ENCODE results near the gene RUVBL2.
"Not testable (repeated sequence)": the region's sequence is repeated elsewhere in the genome, so short reads cannot be mapped to it uniquely, and the experiment has no call there.

RUVBL2 gene

GRCh38 chr19:49016067-49016839 is 22.6 kb downstream of the RUVBL2 start:
- DNase-seq (ENCODE audit: low read depth, low spot score), result no peak
- H3K27ac ChIP-seq, result no peak overlapping the region

- no peak for DNase-seq (ENCODE audit: low read depth, low spot score)
- H3K27ac ChIP-seq, result no peak within 1 kb of the TSS
Measured at GRCh38 chr19:49017041-49017665, 23.5 kb downstream of the RUVBL2 start, which contains the start of gene LHB. LHB (minus strand) TSS chr19:49017091; CDS start chr19:49017081, 10 bp downstream.

GRCh38 chr19:49017666-49018351 is 24.1 kb downstream of the RUVBL2 start:
- DNase-seq (ENCODE audit: low read depth, low spot score), result no peak
- H3K27ac ChIP-seq, result no peak overlapping the region

GRCh38 chr19:49018388-49019241 is 24.9 kb downstream of the RUVBL2 start:
- DNase-seq (ENCODE audit: low read depth, low spot score), result not testable (repeated sequence)

GRCh38 chr19:49019242-49019932 is 25.7 kb downstream of the RUVBL2 start:
- H3K27ac ChIP-seq, result no peak overlapping the region
- DNase-seq (ENCODE audit: low read depth, low spot score), result no peak

More at GRCh38 chr19:49018388-49019241, 24.9 kb downstream of the RUVBL2 start:
- not testable (repeated sequence) for H3K27ac ChIP-seq

- H3K27ac ChIP-seq, result no peak overlapping the region
- DNase-seq (ENCODE audit: low read depth, low spot score), result no peak
Measured at GRCh38 chr19:49020342-49020741, 26.7 kb downstream of the RUVBL2 start.

GRCh38 chr19:49020931-49021895 is 27.5 kb downstream of the RUVBL2 start:
- DNase-seq (ENCODE audit: low read depth, low spot score), result no peak
- no peak overlapping the region for H3K27ac ChIP-seq

- no peak for DNase-seq (ENCODE audit: low read depth, low spot score)
- no peak overlapping the region for H3K27ac ChIP-seq
Measured at GRCh38 chr19:49022116-49022515, 28.4 kb downstream of the RUVBL2 start.

GRCh38 chr19:49024233-49024632 is 30.5 kb downstream of the RUVBL2 start, which contains the start of gene CGB3:
CGB3 (minus strand) TSS chr19:49024333; CDS start chr19:49023971, 362 bp downstream.
- H3K27ac ChIP-seq; DNase-seq (ENCODE audit: low read depth, low spot score): not testable (repeated sequence)

GRCh38 chr19:49025088-49025487 is 31.4 kb downstream of the RUVBL2 start:
- not testable (repeated sequence) for DNase-seq (ENCODE audit: low read depth, low spot score); H3K27ac ChIP-seq

GRCh38 chr19:49025599-49025998 is 31.9 kb downstream of the RUVBL2 start:
- H3K27ac ChIP-seq; DNase-seq (ENCODE audit: low read depth, low spot score): not testable (repeated sequence)

- DNase-seq (ENCODE audit: low read depth, low spot score); H3K27ac ChIP-seq: not testable (repeated sequence)
Measured at GRCh38 chr19:49028686-49029085, 35.0 kb downstream of the RUVBL2 start.

GRCh38 chr19:49029749-49030148 is 36.1 kb downstream of the RUVBL2 start:
- not testable (repeated sequence) for DNase-seq (ENCODE audit: low read depth, low spot score); H3K27ac ChIP-seq

- H3K27ac ChIP-seq, result not testable (repeated sequence)
Measured at GRCh38 chr19:49030323-49030722, 36.6 kb downstream of the RUVBL2 start.

GRCh38 chr19:49031642-49032301 is 38.1 kb downstream of the RUVBL2 start, which contains the start of gene CGB2:
CGB2 (plus strand) TSS chr19:49031890; CDS start chr19:49032096, 206 bp downstream.
- not testable (repeated sequence) for H3K27ac ChIP-seq; DNase-seq (ENCODE audit: low read depth, low spot score)

More at GRCh38 chr19:49030323-49030722, 36.6 kb downstream of the RUVBL2 start:
- DNase-seq (ENCODE audit: low read depth, low spot score), result not testable (repeated sequence)

GRCh38 chr19:49036815-49037214 is 43.1 kb downstream of the RUVBL2 start, which contains the start of gene CGB1:
CGB1 (minus strand) TSS chr19:49036895; CDS start chr19:49036711, 184 bp downstream.
- H3K27ac ChIP-seq; DNase-seq (ENCODE audit: low read depth, low spot score): not testable (repeated sequence)

- DNase-seq (ENCODE audit: low read depth, low spot score); H3K27ac ChIP-seq: not testable (repeated sequence)
Measured at GRCh38 chr19:49038111-49038510, 44.4 kb downstream of the RUVBL2 start.
